NCI-H187 treated with DMSO at 0.1 percent for 48 hours (cell line): ENCODE data around the gene CHD6.

Source experiments
- DNase-seq: peaks from one replicate; lab custom pipeline; 2025; lab: John Stamatoyannopoulos, UW

The CHD6 gene, protein sequence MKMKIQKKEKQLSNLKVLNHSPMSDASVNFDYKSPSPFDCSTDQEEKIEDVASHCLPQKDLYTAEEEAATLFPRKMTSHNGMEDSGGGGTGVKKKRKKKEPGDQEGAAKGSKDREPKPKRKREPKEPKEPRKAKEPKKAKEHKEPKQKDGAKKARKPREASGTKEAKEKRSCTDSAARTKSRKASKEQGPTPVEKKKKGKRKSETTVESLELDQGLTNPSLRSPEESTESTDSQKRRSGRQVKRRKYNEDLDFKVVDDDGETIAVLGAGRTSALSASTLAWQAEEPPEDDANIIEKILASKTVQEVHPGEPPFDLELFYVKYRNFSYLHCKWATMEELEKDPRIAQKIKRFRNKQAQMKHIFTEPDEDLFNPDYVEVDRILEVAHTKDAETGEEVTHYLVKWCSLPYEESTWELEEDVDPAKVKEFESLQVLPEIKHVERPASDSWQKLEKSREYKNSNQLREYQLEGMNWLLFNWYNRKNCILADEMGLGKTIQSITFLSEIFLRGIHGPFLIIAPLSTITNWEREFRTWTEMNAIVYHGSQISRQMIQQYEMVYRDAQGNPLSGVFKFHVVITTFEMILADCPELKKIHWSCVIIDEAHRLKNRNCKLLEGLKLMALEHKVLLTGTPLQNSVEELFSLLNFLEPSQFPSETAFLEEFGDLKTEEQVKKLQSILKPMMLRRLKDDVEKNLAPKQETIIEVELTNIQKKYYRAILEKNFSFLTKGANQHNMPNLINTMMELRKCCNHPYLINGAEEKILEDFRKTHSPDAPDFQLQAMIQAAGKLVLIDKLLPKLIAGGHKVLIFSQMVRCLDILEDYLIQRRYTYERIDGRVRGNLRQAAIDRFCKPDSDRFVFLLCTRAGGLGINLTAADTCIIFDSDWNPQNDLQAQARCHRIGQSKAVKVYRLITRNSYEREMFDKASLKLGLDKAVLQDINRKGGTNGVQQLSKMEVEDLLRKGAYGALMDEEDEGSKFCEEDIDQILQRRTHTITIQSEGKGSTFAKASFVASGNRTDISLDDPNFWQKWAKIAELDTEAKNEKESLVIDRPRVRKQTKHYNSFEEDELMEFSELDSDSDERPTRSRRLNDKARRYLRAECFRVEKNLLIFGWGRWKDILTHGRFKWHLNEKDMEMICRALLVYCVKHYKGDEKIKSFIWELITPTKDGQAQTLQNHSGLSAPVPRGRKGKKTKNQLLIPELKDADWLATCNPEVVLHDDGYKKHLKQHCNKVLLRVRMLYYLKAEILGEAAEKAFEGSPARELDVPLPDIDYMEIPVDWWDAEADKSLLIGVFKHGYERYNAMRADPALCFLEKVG (N-terminal part only)

DNA sequence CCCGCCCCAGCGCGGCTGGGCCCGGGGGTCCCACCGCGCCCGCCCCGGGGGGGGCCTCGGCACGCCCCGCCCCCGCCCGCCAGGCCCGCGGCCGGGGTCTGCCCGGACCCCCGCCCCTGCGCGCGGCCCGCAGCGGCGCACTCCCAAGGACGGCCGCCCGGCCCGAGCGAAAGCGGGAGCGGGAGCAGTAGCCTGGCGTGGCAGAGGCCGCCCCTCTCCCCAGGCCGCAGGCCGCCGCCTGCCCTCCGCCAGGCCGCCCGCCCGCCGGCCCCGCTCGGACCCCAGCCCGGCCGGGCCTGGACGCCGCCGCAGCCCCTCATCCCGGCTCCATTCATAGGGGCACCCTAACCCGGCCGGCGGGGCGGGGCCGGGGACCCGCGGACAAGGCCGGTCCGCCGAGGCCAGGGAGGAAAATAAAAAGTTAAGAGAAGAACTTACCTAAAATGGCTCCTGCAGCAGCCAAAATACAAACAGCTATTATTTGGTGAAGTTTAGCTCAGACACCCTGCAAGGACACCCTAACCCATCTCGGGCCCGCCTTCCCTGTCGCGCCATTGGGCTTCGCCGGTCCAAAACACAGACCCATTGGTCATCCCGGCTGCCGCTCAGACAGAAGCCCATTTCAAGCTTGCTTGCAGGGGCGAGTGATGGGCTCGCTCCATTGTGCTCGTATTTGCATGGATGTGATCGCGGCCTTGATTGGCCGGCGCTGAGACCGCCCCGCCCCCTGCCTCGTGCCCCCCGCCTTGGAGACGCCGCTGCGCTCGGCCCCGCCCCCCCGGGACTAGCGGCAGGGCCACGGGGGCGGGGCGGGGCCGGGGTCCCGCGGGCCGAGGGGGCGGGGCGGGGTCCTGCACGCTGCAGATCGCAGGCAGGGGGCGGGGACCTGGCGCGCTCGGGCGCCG is at the start of gene CHD6:
TSS of gene CHD6 (minus strand) at position 476 of the 905 bp plus-strand sequence. CDS start 67,040 bp downstream, outside the sequence.
- peak; percentile 77 for DNase-seq

DNA sequence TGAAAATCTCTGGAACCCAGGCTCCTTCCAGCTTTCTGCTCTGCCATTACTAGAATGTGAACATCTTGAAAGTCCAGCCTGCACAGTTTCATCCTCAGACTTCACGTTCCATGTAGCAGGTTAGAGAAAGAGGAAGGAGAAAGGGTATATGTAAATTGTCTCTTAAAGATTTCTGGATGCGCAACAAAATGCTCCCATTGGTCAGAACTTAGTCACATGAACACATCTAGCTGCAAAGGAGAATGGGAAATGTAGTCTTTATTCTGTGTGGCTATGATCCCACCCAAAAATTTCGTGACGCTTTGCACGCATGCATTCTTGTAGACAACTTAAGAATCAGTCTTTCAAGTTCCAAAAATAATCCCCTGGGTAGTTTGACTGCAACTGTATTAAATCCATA is 46.4 kb upstream of the CHD6 start:
- no peak for DNase-seq

GRCh38 chr20:41657655-41658054 is 39.5 kb upstream of the CHD6 start:
- no peak for DNase-seq

DNA sequence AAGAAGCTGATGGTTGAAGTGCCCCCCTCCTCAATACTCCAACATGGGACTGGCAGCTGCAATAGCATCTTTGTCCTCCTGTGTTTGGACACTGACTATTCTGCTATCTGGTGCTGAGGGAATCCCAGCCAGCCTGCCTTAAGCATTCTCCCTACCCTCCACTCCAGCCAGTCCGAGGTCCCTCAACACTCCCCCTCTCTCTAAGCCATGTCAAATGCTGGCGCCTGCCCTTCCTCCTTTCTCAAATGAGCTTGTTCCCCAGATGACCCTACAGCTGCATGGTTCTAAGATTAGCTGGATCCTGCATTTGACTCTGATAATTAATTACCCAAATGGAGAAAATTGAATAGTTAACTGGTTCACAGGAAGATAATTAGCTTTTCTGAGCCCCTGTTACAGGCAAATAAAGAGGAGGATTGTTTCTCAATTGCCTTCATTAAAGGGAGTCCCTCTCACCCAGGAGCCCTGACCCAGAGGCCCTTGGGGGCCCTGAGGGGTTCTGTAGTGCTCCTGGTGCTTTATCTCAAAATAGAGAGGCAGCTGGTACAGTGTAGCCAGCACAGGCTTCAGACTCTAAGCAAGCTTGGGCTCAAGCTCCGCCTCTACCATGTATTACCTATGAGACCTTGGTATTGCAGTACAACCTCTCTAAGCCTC is 37.9 kb upstream of the CHD6 start:
- DNase-seq, result no peak

GRCh38 chr20:41654884-41655283 is 36.7 kb upstream of the CHD6 start:
- no peak for DNase-seq

GRCh38 chr20:41654292-41654691 is 36.1 kb upstream of the CHD6 start:
- no peak for DNase-seq

DNA sequence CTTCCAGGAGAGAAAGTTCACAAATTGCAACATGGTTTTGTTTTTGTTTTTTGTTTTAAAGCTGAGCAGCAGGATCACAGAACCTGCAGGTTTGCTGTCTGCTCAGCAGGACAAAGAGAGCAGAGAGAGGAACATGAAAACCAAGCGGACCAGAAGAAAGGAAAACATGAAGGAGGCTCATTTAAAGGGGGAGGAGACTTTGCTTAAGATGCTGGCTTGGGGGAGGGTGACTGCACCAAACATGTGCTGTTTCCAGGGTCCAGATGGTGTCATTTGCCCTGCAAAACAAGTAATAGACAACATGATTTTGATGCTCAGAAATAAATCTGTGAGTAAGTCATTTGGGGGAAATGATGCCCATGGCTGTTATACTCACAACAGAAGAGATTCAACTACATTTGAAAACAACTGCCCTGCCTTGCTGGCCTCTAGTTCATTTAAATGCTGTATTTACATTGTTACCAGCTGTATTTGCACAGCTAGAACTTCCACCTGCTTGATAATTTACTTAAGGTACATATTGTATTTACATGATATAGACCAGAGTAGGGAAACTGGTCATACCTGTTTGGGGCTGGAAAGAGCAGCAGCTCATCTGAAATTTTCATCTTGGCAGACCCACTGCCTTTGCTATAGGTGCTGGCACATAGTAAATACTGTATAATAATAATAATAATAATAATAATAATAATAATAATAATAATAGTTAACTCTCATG is 32.2 kb upstream of the CHD6 start:
- DNase-seq, result peak; percentile 71

DNA sequence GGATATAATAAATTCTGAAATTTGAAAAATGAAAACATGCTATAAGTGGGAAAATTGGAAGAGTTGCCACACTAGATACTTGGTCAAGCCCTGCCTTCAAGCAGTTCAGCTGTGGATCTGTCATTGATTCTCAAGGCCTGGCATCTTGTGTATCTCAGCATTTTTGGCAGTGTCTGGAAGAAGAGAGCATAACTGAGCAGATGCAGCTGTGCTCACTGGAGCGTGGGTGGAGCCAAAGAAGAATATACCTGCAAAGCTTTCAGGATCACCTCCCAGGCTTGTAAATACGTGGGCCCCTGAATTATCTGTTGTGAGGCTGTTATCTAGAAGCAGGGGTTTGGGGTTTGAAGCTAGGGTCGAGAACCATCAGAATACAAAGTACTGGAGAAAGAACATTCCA is 31.3 kb upstream of the CHD6 start:
- peak; percentile 59 for DNase-seq

DNA sequence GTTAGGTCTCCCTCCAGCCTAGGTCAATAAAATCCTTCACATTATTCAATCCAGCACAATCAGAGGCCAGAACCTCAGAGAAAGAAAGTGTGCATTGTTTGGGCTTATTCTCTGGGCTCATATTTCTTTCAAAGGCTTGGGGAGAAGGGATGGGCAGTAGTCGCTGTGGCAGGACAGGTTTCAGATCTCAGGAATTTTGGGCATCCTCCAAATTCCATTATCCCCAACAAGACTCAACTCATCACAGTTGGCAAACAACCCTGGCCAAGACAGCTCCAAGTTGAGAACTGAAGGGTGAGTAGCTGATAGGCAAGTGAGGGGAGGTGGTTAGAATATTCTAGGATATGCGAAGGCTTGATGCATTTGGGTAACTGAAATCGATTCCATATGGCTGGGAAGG is 27.2 kb upstream of the CHD6 start:
- no peak for DNase-seq

DNA sequence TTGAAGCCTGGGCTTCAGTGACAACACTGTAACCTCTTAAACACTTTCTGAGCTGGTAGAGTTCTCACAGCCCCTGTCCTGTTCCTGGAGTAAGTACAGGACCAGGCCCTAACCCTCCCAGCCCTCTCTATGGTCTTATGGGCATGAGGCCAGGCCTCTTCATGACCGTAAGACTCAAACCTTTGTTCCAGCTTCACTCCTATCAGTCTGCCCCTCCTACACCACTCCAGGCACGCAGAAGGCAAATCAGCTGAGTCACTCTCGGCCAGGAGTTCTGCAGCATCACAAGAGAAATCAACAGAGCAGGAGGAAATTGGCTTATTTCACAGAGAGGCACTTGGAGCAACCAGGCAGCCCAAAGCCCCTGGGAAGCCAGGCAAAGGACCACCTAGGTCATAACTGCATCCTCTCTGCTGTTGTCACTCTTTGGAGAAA is 25.3 kb upstream of the CHD6 start:
- DNase-seq, result no peak

DNA sequence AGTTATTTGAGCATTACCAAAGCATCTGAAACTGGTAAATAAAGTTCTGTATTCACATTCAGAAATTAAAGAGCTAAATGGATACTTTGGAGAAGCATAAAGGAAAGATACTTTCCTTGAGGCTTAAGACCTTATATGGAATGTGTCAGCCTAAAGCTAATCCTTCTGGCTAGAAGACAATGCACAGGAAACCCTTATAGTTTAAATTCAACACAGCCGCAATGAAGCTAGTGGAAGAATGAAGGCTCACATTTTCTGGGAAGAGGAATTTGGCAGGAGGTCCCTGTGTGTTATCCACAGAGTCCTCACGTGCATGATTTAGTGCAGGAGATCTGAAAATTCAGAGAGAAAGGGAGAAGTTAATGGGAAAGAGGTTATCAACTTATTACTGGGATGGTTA is 21.5 kb upstream of the CHD6 start:
- DNase-seq, result no peak

DNA sequence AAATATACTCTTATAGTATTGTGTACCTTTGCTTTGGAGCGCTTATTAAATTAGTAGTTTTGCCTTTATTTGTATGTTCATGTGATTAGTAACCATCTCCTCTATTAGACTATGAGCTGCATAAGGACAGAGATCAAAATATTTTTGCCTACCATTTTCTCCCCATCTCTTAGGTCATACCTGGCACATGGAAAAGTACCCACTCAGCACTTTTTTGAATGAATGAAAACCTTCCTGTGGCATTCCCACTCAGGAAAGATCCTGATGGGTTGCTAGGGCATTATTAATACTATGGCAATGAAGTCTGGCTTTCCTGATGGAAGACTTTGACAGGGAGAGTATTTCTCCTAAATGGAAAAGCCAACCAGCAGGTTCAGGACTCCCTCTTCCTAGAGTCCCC is 20.3 kb upstream of the CHD6 start:
- DNase-seq, result no peak

DNA sequence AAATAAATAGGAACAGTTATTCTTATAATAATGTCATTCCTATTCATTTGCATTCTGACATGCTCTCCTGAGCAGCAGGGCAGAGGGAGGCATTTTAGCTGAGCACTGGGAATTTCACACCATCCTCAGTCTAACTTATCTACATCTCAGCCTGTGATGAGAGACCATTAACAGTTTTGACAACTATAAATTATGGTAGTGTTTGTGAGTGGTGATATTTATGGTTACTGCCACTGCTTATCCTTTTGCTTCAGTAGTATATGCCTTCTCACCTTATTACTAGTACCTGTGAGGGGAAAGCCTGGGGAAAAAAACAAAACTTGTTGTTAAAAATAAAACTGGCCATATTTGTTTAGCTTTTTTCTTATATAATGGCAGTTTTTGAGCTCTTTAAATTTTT is 17.0 kb upstream of the CHD6 start:
- DNase-seq, result no peak

DNA sequence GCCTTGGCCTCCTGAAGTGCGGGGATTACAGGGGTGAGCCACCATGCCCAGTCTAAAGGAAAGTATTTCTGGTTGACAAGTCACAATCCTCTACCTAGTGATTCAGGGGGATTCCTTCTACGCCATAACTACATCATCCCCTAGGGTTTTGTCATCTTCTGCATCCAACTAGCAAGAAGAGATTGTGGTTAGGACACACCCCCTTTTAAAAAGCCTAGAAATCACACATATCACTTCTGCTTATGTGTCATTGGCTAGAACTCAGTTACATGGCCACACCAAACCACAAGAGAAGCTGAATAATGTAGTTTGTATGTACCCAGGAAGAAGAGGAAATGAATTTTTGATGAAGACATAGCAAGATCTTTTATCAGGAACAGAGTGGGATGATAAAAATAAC is 14.7 kb upstream of the CHD6 start:
- no peak for DNase-seq

GRCh38 chr20:41631826-41632225 is 13.6 kb upstream of the CHD6 start:
- DNase-seq, result no peak

- no peak for DNase-seq
These were observed 12.7 kb upstream of the CHD6 start for GRCh38 chr20:41630846-41631245.

DNA sequence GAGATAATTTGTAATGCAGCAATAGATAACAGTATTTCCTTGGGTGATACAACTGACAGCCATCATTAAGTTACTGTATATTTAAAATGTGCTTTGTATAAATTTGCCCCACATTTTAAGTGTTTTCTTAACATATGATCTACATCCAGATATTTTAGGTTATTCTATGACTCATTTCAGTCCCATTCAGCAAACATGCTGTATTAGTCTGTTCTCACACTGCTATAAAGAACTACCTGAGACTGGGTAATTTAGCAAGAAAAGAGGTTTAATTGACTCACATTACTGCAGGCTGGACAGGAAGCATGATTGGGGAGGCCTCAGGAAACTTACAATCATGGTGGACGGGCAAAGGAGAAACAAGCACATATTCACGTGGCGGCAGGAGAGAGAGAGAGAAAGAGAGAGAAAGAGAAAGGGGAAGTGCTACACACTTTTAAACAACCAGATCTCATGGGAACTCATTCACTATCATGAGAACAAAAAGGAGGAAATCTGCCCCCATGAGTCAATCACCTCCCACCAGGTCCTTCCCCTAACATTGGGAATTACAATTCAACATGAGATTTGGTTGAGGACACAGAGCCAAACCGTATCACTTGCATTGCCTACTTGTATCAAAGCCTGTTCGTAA is 9.6 kb upstream of the CHD6 start:
- no peak for DNase-seq

DNA sequence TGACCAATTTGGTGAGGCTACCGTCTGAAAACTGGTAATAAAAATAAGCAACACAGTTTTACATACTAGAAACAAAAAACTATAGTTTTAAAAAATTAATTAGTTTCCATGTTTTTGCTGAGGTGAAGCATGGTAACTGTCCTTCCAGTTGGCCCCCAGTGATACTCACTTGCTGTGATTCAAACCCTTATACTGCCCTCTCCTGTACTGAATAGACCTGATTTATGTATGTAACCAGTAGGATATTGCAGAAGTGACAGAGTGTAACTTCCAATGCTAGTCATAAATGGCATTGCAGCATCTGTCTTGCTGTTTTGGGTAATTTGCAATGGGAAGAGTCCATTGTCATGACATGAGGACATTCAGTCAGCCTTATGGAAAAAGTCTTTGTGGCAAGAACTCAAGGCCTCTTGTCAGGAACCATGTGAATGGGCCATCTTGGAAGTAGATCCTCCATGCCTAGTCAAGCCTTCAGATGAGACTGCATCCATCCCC is 8.9 kb upstream of the CHD6 start:
- DNase-seq, result no peak
